GM19397 (cell line): ENCODE results near the gene MYO15A.

Source experiments
- ATAC-seq: cut with Tn5 transposase; IDR thresholded peaks from one replicate; pipeline ENCODE4 v1.9.1; 2021; ENCODE audit warnings: mild to moderate bottlenecking, moderate library complexity; ENCODE audit not compliant: unreplicated experiment

MYO15A gene

GRCh38 chr17:18155179-18155578, 46.6 kb downstream of the MYO15A start:
- no peak for ATAC-seq

GRCh38 chr17:18156171-18156975, 47.8 kb downstream of the MYO15A start:
- no peak for ATAC-seq

- no peak for ATAC-seq
Observed at GRCh38 chr17:18156976-18157280, 48.4 kb downstream of the MYO15A start.

- no peak for ATAC-seq
Observed at GRCh38 chr17:18157354-18157985, 48.9 kb downstream of the MYO15A start.

- ATAC-seq = peak; percentile 49
Observed at GRCh38 chr17:18158022-18158600, 49.6 kb downstream of the MYO15A start.

- ATAC-seq = no peak
Observed at GRCh38 chr17:18159551-18160120, 51.1 kb downstream of the MYO15A start.

- ATAC-seq = no peak
Observed at GRCh38 chr17:18160128-18160856, 51.7 kb downstream of the MYO15A start.

- ATAC-seq = no peak
Observed at GRCh38 chr17:18161207-18162145, 52.9 kb downstream of the MYO15A start.

GRCh38 chr17:18163547-18163946, 55.0 kb downstream of the MYO15A start:
- ATAC-seq = no peak

- ATAC-seq = no peak
Observed at GRCh38 chr17:18166894-18167293, 58.3 kb downstream of the MYO15A start.

GRCh38 chr17:18167421-18167820, 58.9 kb downstream of the MYO15A start:
- ATAC-seq = no peak

GRCh38 chr17:18172531-18173278, 64.1 kb downstream of the MYO15A start:
- ATAC-seq = no peak

- ATAC-seq = no peak
Observed at GRCh38 chr17:18173740-18174139, 65.2 kb downstream of the MYO15A start.

- ATAC-seq = no peak
Observed at GRCh38 chr17:18176176-18176575, 67.6 kb downstream of the MYO15A start.

GRCh38 chr17:18177133-18177532, 68.6 kb downstream of the MYO15A start:
- no peak for ATAC-seq

- no peak for ATAC-seq
Observed at GRCh38 chr17:18177722-18178121, 69.2 kb downstream of the MYO15A start.

GRCh38 chr17:18179196-18179595, 70.6 kb downstream of the MYO15A start:
- no peak for ATAC-seq

GRCh38 chr17:18179804-18180203, 71.2 kb downstream of the MYO15A start:
- no peak for ATAC-seq

- no peak for ATAC-seq
Observed at GRCh38 chr17:18181358-18181757, 72.8 kb downstream of the MYO15A start.
